Effector memory CD8-positive, alpha-beta T cell (primary cell): ENCODE measurements around the gene PSMD13.
"Not testable (repeated sequence)": the region's sequence is repeated elsewhere in the genome, so short reads cannot be mapped to it uniquely, and the experiment has no call there.

Source experiments
- ATAC-seq: fragments of 150-1000 bp; cut with Tn5 transposase; replicated peaks from 2 replicates; pipeline ENCODE4 v1.10.0; 2021; ENCODE audit warnings: mild to moderate bottlenecking, moderate library complexity
- DNase-seq, 3 experiments: peaks; one replicate each; pipeline ENCODE4 v3.0.0; 2021
- H3K27ac Mint-ChIP-seq, 2 donors: one replicate each; pipeline ENCODE4 v1.8.0; 2022; ENCODE audit warnings: mild to moderate bottlenecking in 2 of 2, mixed read lengths in 2 of 2, moderate library complexity in 2 of 2
- H3K27me3 Mint-ChIP-seq, 2 donors: one replicate each; pipeline ENCODE4 v1.8.0; 2022; ENCODE audit warnings: mixed read lengths in 2 of 2
- H3K36me3 Mint-ChIP-seq: one replicate; pipeline ENCODE4 v1.8.0; 2022; ENCODE audit warnings: mild to moderate bottlenecking, moderate library complexity, mixed read lengths; ENCODE audit not compliant: insufficient read depth
- H3K4me1 Mint-ChIP-seq, 2 donors: one replicate each; pipeline ENCODE4 v1.8.0; 2022; ENCODE audit warnings: low read depth in 2 of 2, mixed read lengths in 2 of 2
- H3K4me3 Mint-ChIP-seq, 2 donors: one replicate each; pipeline ENCODE4 v1.8.0; 2022; ENCODE audit warnings: mild to moderate bottlenecking in 2 of 2, mixed read lengths in 2 of 2, moderate library complexity in 2 of 2
- H3K9me3 Mint-ChIP-seq, 2 donors: one replicate each; pipeline ENCODE4 v1.8.0; 2022; ENCODE audit warnings: mixed read lengths in 2 of 2

Gene PSMD13

GRCh38 chr11:282630-283360, 46.0 kb downstream of the PSMD13 start:
- ATAC-seq (no peak), DNase-seq (no peak)
- Mint-ChIP-seq H3K27ac (peak overlapping the region in 1 of 2 donors; percentile 39), H3K4me1 (peaks cover 38 to 47% of the 10 kb centered on the region in 2 donors), H3K9me3 (no peaks in the 10 kb centered on the region), H3K27me3 (peaks cover 7 to 26% of the 10 kb centered on the region in 2 donors), H3K36me3 (peaks cover 16% of the 10 kb centered on the region), H3K4me3 (peak overlapping the region; percentile 81 to 87)

DNA sequence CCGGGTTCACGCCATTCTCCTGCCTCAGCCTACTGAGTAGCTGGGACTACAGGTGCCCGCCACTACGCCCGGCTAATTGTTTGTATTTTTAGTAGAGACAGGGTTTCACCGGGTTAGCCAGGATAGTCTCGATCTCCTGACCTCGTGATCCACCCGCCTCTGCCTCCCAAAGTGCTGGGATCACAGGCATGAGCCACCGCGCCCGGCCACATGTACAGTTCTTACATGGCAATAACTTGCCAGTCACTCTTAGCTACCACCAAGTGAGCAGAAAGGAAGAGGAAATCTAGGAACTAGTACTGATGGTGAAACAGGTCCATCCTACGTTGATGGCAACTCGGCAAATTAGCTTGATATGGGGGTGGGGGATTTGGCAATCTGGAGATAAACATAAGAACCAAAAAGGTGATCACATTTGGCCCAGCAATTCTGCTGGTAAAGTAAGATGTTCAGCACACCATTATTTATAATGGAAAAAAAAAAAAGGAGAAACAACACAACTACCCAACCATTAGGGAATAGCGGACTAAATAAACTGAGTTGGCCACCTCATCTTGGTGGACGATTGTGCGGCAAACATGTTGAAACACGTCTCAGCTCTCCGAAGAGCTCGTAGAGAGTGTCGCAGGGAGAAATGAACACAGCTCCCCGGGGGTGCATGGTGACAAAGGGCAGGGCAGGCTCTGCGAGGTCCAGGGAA, 46.8 kb downstream of the PSMD13 start:
- no peak overlapping the region for H3K27ac Mint-ChIP-seq
- H3K4me3 Mint-ChIP-seq, result no peak overlapping the region
- H3K27me3 Mint-ChIP-seq, result peaks cover 7 to 26% of the 10 kb centered on the region in 2 donors
- H3K4me1 Mint-ChIP-seq, result peaks cover 36 to 48% of the 10 kb centered on the region in 2 donors
- DNase-seq, result no peak
- no peak for ATAC-seq
- H3K36me3 Mint-ChIP-seq, result peaks cover 21% of the 10 kb centered on the region
- H3K9me3 Mint-ChIP-seq, result no peaks in the 10 kb centered on the region

DNA sequence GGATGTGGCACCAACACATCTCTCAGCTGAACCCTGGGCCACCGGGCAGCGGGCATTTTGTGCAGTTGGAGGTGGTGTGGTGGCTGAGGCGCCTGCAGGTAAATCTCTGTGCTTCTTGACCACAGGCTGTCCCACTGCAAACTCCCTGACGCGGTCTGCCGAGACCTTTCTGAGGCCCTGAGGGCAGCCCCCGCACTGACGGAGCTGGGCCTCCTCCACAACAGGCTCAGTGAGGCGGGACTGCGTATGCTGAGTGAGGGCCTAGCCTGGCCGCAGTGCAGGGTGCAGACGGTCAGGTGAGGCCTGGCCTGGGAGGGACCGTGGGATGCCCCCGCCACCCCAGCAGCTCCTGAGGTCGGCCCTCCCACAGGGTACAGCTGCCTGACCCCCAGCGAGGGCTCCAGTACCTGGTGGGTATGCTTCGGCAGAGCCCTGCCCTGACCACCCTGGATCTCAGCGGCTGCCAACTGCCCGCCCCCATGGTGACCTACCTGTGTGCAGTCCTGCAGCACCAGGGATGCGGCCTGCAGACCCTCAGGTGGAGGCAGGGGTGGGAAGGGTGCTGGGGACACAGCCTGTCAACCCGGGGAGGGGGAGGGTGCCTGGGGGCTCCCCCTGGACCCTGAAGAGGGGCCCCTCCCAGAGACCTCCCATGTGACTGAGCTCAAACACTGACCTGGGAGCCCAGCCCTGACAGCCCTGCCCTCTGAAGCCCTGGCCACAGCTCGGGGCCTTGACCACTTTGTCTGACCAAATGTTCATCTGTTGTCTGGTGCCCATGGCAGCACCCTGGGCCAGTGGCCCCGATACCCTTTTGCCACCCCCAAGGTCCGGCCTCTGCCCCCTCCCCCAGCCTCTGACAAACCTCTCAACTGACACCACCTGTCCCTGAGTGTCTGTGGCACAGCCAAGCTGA, 47.6 kb downstream of the PSMD13 start:
- H3K4me1 Mint-ChIP-seq, result peaks cover 34 to 49% of the 10 kb centered on the region in 2 donors

DNA sequence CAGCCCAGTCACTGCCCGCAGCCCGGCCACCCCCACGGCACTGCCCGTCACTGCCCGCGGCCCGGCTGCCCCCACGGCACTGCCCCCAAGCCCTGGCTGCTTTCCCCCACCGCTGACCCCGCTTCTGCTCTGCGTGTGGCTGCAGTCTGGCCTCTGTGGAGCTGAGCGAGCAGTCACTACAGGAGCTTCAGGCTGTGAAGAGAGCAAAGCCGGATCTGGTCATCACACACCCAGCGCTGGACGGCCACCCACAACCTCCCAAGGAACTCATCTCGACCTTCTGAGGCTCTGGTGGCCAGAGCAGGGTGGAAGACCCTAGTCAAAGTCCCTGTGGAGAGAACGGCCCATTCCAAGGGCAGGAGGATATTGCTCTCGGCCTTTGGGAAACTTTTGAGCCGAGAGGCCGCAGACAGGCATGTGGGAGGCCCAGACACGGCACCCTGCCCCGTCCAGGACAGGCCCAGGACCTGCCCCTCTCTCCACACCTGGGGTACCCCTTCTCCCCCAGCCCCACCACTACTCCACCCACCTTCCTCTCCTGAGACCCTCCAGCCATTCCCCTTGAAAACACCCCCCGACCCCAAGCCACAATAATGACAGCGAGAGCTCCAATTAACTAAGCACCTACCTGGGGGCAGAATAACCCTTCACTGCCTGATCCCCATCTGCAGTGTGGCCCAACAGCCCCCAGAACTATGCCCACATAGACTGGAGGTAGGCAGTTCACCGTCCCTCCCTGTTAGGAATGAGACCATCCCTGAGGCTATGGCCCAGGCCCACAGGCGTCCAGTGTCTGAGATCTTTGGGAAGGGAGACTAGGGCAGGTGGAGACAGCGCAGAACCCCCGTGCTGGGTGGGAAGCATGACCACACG, 48.5 kb downstream of the PSMD13 start:
- no peaks in the 10 kb centered on the region for H3K9me3 Mint-ChIP-seq
- H3K4me1 Mint-ChIP-seq, result peaks cover 40 to 57% of the 10 kb centered on the region in 2 donors
- no peak for DNase-seq
- no peak overlapping the region for H3K27ac Mint-ChIP-seq
- no peak overlapping the region for H3K4me3 Mint-ChIP-seq
- ATAC-seq, result no peak
- H3K27me3 Mint-ChIP-seq, result peaks cover 7 to 26% of the 10 kb centered on the region in 2 donors
- H3K36me3 Mint-ChIP-seq, result peaks cover 31% of the 10 kb centered on the region

More for the DNA sequence above, 47.6 kb downstream of the PSMD13 start:
- ATAC-seq (no peak), DNase-seq (no peak)
- H3K27me3 Mint-ChIP-seq, result peaks cover 7 to 26% of the 10 kb centered on the region in 2 donors
- H3K27ac Mint-ChIP-seq, result no peak overlapping the region
- no peaks in the 10 kb centered on the region for H3K9me3 Mint-ChIP-seq
- peaks cover 23% of the 10 kb centered on the region for H3K36me3 Mint-ChIP-seq
- H3K4me3 Mint-ChIP-seq, result no peak overlapping the region

DNA sequence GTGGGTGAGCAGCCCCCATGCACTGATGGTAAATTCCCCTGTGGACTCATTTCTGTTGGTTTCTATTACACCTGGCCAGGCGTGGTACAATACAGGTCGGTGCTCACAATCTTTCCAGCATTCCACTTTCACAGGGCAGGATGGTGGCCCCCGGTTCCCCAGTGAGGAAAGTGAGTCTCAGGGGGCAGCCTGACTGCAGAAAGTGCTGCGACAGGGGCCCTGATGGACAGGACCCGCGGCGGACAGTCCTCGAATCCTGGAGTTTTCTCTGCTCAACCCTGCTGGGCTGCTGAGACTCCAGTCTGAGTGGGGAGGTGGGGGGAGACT, 49.1 kb downstream of the PSMD13 start:
- H3K27ac Mint-ChIP-seq, result no peak overlapping the region
- H3K36me3 Mint-ChIP-seq, result peaks cover 36% of the 10 kb centered on the region
- peaks cover 7 to 23% of the 10 kb centered on the region in 2 donors for H3K27me3 Mint-ChIP-seq
- DNase-seq (no peak), ATAC-seq (no peak)
- H3K4me3 Mint-ChIP-seq, result no peak overlapping the region
- H3K9me3 Mint-ChIP-seq, result no peaks in the 10 kb centered on the region
- H3K4me1 Mint-ChIP-seq, result peaks cover 44 to 61% of the 10 kb centered on the region in 2 donors

- DNase-seq (peak in 1 of 3 experiments; percentile 45), ATAC-seq (peak; percentile 9)
- peak overlapping the region; percentile 88 to 99 for H3K27ac Mint-ChIP-seq
- H3K36me3 Mint-ChIP-seq, result peaks cover 44% of the 10 kb centered on the region
- peak overlapping the region; percentile 97 to 99 for H3K4me3 Mint-ChIP-seq
- not testable (repeated sequence) for H3K9me3 Mint-ChIP-seq
- H3K27me3 Mint-ChIP-seq, result peaks cover 3 to 10% of the 10 kb centered on the region in 2 donors
- H3K4me1 Mint-ChIP-seq, result peaks cover 40 to 54% of the 10 kb centered on the region in 2 donors
Measured at GRCh38 chr11:286977-287820, 50.4 kb downstream of the PSMD13 start.

DNA sequence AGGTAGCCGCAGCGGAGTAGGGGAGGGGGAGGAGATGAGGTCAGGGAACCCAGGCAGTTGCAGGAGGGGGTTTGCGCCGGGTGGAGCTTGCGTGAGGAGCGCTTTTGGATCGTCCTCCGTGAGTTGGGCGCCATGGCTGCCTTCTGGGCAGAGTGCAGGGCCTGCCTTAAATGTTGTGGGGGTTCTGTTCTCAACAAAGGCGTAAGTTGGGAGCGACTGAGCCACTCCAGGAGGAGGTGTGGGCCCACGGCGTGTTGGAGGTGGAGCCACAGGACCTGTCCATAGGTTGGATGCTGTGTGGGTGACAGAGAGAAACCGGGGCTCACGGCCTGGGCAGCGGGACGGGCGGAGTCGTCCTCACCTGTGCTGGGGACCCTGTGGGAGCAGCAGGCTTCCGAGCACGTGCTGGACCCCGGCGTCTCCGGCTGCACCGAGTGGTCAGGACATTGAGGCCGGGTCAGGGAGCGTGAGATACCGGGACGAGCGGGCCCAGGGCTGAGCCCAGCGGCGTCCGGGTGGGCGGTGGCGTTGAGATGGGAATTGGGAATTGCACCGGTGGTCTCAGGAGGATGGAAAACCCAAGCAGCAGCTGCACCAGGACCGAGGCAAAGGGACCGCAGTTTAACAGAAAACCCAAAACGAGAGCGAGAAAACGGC, 51.2 kb downstream of the PSMD13 start:
- H3K4me1 Mint-ChIP-seq, result peaks cover 32 to 47% of the 10 kb centered on the region in 2 donors
- no peak for DNase-seq

GRCh38 chr11:288478-289397, 52.0 kb downstream of the PSMD13 start, which contains the start of gene PGGHG:
Gene PGGHG, plus strand, starts transcription at chr11:289126. Its CDS starts 691 bp downstream, at chr11:289817.
- H3K27me3 Mint-ChIP-seq, result no peaks in the 10 kb centered on the region
- H3K9me3 Mint-ChIP-seq, result no peaks in the 10 kb centered on the region
- ATAC-seq, result peak; percentile 52
- peak within 1 kb of the TSS; percentile 90 to 99 for H3K27ac Mint-ChIP-seq
- H3K36me3 Mint-ChIP-seq, result peaks cover 51% of the 10 kb centered on the region
- peaks cover 31 to 42% of the 10 kb centered on the region in 2 donors for H3K4me1 Mint-ChIP-seq
- DNase-seq, result peak in 1 of 3 experiments; percentile 55
- H3K4me3 Mint-ChIP-seq, result peak within 1 kb of the TSS; percentile 97 to 99

More for the DNA sequence above, 51.2 kb downstream of the PSMD13 start:
- peak overlapping the region; percentile 97 to 99 for H3K4me3 Mint-ChIP-seq
- peak; percentile 54 for ATAC-seq
- H3K9me3 Mint-ChIP-seq, result no peaks in the 10 kb centered on the region
- H3K36me3 Mint-ChIP-seq, result peaks cover 48% of the 10 kb centered on the region
- H3K27me3 Mint-ChIP-seq, result peaks cover 0 to 3% of the 10 kb centered on the region in 2 donors
- peak overlapping the region; percentile 88 to 99 for H3K27ac Mint-ChIP-seq

DNA sequence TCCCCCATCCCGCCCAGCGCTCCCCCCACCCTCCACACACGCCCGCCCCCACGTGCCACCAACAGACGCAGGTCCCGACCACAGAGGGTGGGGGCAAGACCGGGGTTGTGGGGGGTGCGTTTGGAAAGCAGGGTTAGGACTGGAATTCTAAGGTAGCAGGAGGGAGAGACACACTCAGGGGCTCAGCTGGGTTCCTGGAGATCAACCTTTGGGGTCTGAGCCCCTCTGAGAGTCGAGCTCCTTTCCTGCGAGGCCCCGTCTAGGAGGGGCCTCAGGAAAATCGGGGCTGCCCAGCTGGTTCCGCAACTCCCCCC, 52.6 kb downstream of the PSMD13 start:
- H3K4me3 Mint-ChIP-seq, result peak overlapping the region; percentile 79 to 80
- H3K27me3 Mint-ChIP-seq, result no peaks in the 10 kb centered on the region
- DNase-seq (no peak), ATAC-seq (peak; percentile 39)
- peaks cover 56% of the 10 kb centered on the region for H3K36me3 Mint-ChIP-seq
- H3K27ac Mint-ChIP-seq, result peak overlapping the region; percentile 81 to 90
- H3K4me1 Mint-ChIP-seq, result peaks cover 31 to 41% of the 10 kb centered on the region in 2 donors
- no peaks in the 10 kb centered on the region for H3K9me3 Mint-ChIP-seq

GRCh38 chr11:289712-290620, 53.2 kb downstream of the PSMD13 start:
- Mint-ChIP-seq H3K27ac (peak overlapping the region; percentile 81 to 90), H3K36me3 (peaks cover 56% of the 10 kb centered on the region), H3K4me3 (peak overlapping the region; percentile 79 to 80), H3K4me1 (peaks cover 31 to 41% of the 10 kb centered on the region in 2 donors), H3K9me3 (no peaks in the 10 kb centered on the region), H3K27me3 (no peaks in the 10 kb centered on the region)
- DNase-seq, result peak in 1 of 3 experiments; percentile 52
- ATAC-seq, result peak; percentile 26
